ENCODE results near the gene RASD1.

RASD1 gene

DNA sequence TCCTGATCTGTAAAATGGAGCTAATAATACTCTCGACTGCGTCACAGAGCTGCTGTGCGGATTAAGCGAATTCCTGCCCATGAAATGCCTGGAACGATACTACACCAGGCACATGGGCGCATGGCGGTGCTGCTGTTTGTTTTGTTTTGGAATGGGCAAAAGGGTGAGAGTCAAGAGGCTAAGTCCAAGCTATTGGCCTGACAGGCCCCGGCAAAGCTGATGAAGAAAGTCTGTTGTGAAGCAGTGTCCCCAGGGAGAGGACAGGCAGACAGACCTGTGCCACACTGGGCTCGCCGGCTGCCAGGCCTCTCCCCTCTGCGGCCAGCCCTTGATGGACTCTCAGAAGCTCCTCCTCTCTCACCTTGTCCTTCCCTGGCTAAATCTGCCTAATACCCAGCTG, 31.3 kb upstream of the RASD1 start:
- no peak for DNase-seq (ENCODE audit: low read depth, low spot score)

- no peak for DNase-seq (ENCODE audit: low read depth, low spot score)
Observed at GRCh38 chr17:17526369-17526768, 30.2 kb upstream of the RASD1 start.

GRCh38 chr17:17525956-17526355, 29.8 kb upstream of the RASD1 start:
- DNase-seq (ENCODE audit: low read depth, low spot score): no peak

GRCh38 chr17:17525311-17525710, 29.1 kb upstream of the RASD1 start:
- DNase-seq (ENCODE audit: low read depth, low spot score): no peak

GRCh38 chr17:17523731-17524490, 27.7 kb upstream of the RASD1 start:
- DNase-seq (ENCODE audit: low read depth, low spot score): no peak

GRCh38 chr17:17523001-17523730, 27.0 kb upstream of the RASD1 start:
- DNase-seq (ENCODE audit: low read depth, low spot score): peak; percentile 75

GRCh38 chr17:17520599-17521232, 24.5 kb upstream of the RASD1 start:
- DNase-seq (ENCODE audit: low read depth, low spot score): no peak

DNA sequence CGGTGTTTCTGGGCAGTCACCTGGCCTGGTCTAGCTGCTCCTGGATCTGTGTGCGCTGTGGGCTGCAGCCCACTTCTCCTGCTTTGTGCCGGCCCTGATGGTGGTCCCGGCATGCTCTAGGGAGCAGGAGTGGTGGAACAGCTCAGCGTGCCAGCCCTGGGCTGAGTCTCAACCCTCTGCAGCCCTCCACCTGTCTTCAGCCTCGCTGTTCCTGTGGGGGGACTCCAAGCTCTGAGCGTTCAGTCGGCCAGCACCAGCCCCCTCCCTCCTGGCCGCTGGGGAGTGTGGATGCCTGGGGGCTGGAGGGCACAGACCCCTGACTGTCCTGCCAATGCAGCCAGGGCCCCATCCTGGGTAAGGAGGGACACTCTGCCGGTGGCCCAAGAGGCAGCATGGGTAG, 23.7 kb upstream of the RASD1 start:
- no peak for DNase-seq (ENCODE audit: low read depth, low spot score)

DNA sequence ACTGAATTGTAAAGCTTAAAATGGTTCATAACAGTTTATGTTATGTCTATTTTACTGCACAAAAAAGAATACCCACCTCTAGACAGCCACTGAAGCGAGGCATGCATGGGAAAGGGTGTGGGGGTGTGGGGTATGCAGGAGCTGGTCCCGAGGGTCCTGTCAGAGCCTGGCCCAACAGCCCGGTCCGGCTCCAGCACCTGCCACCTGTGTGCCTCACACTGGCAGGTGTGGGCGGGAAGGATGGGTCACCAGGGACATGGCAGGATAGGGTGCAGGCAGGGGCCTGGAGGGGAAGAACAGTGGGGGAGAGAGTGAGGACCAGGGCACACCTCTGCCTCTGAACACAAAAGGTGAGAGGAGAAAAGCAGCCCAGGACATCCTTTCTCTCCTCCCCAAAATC, 22.8 kb upstream of the RASD1 start:
- DNase-seq (ENCODE audit: low read depth, low spot score): no peak

- DNase-seq (ENCODE audit: low read depth, low spot score): no peak
Observed at GRCh38 chr17:17518014-17518413, 21.8 kb upstream of the RASD1 start.

DNA sequence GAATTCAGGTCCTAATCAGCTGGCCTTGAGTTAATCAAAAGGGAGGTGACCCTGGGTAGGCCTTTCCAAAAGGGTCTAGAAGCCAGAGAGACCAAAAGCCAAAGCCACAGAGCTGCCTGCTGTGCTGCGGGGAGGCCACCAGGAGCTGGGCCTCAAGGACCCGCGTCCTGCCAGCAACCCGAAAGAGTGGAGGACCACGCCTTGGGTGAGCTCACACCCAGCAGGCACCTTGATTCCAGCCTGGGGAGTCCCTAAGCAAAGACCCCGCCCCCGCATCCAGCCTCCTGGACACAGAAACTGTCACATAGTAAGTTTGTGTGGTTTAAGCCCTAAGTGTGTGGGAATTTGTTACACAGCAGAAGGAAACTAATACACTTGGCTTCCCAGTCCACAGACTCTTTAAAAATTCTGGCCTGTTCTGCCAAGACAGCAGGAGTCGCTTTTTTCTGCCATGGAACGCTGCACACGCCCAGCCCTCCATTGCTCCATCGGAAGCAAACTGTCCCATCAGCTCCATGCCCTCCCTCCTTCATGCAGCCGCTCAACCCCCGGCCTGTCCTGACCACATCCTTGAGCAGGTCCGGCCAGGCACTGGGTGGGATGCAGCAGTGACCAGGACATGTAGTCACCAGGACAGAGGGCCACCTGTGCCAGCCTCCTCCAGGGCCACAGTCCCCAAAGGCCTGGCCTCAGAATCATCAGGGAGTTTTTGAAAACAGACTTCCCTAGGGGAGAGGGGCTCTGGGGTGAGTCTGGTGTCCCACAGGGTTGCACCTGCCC, 20.9 kb upstream of the RASD1 start:
- DNase-seq (ENCODE audit: low read depth, low spot score): no peak

DNA sequence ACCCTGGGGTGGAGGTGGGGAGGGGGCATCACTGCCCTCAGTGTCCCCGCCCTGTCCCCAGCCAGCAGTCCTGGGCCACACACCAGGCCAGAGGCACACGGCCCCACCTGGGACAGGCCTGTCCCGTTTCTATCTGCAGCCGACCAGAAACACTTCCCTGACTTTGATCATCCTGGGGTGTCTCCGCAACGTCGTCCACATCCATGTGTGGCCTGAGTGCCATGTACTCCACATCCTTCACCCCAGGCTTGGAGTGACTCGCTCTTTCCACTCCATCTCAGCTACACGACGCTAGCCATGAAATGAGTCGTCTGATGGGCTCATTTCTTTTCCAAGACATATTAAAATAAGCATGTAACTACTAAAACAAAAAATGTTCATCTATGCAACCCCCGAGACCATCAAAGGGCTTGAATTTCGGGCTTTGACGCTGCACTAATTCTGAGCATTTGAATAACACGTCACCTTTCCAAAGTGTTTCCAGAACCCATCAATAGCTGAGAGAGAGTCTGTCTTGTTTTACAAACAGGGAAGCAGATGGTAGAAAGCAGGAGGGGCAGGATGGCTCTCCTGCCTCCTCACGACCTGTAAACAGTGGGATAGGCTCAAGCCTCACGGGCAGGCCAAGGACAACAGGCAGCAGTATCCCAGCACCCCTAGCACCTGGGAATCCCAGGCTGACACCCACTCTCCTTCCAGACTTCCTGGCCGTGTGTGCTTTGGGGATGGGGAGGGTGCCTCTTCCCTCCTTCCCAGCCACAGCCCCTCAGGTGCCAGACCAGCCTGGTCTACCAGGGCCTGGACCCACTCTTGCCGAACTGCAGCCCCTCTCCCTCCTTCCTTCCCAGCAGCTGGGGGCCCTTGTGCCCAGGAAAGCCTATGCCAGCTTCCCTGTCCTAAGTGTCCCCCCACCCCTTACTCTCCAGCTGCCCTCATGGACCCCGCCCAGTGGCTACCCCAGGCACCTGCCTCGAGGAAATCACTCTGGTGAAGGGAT, 20.0 kb upstream of the RASD1 start:
- no peak for DNase-seq (ENCODE audit: low read depth, low spot score)

- no peak for DNase-seq (ENCODE audit: low read depth, low spot score)
Observed at GRCh38 chr17:17514993-17515933, 19.1 kb upstream of the RASD1 start.

DNA sequence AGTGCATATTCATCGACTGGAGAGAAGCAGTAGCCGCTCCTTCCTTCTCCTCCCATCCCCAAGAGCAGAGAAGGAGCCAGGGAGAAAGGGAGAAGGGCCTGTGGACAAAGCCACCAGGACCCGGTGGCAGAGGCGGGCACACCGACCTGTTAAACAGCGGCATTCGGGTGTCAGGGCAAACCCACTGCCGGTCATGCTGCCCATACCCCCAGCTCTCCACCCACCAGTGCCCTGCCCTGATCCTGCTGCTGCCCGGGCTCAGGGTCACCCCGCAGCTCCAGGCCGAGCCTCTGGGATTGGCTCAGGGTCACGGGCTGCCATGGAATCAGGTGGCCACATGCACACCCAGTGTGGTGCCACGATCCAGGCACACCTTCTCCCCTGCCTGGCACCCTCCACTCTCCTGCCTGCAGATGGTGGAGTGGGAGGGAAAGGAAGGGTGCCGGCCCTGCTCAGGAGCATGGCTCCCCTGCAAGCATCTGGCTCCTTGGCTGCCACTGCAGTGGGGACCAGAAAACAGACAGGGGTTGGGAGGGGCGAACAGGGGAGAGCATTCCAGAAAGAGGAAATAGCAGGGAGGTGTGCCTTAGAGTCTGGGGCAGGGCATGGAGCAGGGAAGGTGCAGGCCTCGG, 18.3 kb upstream of the RASD1 start:
- DNase-seq (ENCODE audit: low read depth, low spot score): no peak

DNA sequence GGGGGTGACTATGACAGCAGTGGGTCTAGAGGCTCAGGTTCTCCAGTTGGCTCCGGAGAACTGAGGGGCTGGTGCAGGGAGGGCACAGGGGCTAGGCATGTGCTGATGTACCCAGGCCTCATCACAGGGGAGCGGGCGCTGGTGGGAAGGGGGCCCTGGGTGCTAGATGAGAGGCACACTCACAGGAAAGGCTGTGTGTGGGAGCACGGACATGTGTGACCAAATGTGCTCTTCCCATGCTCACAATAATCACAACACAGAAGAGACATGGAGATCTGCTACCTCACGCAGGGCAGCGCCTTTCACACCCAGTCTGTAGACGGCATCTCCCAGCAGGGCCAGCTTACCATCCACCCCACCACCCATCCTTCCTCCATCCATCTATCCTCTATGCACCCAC, 17.4 kb upstream of the RASD1 start:
- DNase-seq (ENCODE audit: low read depth, low spot score): no peak

- no peak for DNase-seq (ENCODE audit: low read depth, low spot score)
Observed at GRCh38 chr17:17512866-17513265, 16.7 kb upstream of the RASD1 start.

GRCh38 chr17:17511881-17512858, 16.0 kb upstream of the RASD1 start:
- peak; percentile 79 for DNase-seq (ENCODE audit: low read depth, low spot score)

DNA sequence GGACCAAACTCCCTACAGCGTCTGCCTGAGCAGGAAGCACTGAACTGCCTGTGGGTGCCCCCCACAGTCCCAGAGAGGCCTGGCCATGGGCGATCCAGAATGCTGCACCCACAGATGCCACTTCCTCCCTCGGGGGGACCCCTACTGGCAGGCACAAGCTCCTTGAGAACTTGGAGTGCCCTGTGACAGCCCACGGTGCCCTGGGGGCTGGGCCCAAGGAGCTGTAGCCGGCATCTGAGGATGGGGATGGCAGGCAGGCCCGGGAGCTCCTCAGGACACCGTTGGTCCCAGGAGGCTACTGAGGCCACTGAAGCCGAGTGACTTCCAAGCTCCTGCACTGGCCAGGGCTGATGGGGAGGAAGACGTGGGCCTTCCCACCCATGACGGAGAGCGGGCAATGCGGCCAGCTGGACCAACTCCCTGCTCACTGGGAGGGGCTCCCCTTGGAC, 15.1 kb upstream of the RASD1 start:
- DNase-seq (ENCODE audit: low read depth, low spot score): no peak

Data from brain pericyte (primary cell).